Central memory CD4-positive, alpha-beta T cell (primary cell): ENCODE data around the gene PEAK1.

ENCODE experiments used
- DNase-seq: peaks from one replicate; pipeline ENCODE4 v3.0.0; 2022

PEAK1 gene

GRCh38 chr15:77354063-77354462, 65.8 kb downstream of the PEAK1 start:
- no peak for DNase-seq

- no peak for DNase-seq
Observed at GRCh38 chr15:77352887-77353286, 67.0 kb downstream of the PEAK1 start.

GRCh38 chr15:77350792-77351191, 69.1 kb downstream of the PEAK1 start:
- DNase-seq: no peak

GRCh38 chr15:77349666-77350065, 70.2 kb downstream of the PEAK1 start:
- DNase-seq: no peak

GRCh38 chr15:77348511-77348910, 71.4 kb downstream of the PEAK1 start:
- no peak for DNase-seq

GRCh38 chr15:77347197-77347596, 72.7 kb downstream of the PEAK1 start:
- no peak for DNase-seq

GRCh38 chr15:77346245-77347036, 73.5 kb downstream of the PEAK1 start:
- no peak for DNase-seq

- DNase-seq: no peak
Observed at GRCh38 chr15:77342807-77343206, 77.1 kb downstream of the PEAK1 start.

GRCh38 chr15:77340245-77340644, 79.7 kb downstream of the PEAK1 start:
- no peak for DNase-seq

- DNase-seq: no peak
Observed at GRCh38 chr15:77336006-77336405, 83.9 kb downstream of the PEAK1 start.

GRCh38 chr15:77335298-77335697, 84.6 kb downstream of the PEAK1 start:
- no peak for DNase-seq

- DNase-seq: no peak
Observed at GRCh38 chr15:77333166-77333565, 86.7 kb downstream of the PEAK1 start.

- no peak for DNase-seq
Observed at GRCh38 chr15:77329202-77329601, 90.7 kb downstream of the PEAK1 start.

GRCh38 chr15:77327844-77328529, 91.9 kb downstream of the PEAK1 start:
- no peak for DNase-seq

- no peak for DNase-seq
Observed at GRCh38 chr15:77327168-77327567, 92.7 kb downstream of the PEAK1 start.

GRCh38 chr15:77326366-77326765, 93.5 kb downstream of the PEAK1 start:
- no peak for DNase-seq

- no peak for DNase-seq
Observed at GRCh38 chr15:77312523-77312922, 107.4 kb downstream of the PEAK1 start.

GRCh38 chr15:77311618-77312398, 108.1 kb downstream of the PEAK1 start:
- no peak for DNase-seq

- DNase-seq: no peak
Observed at GRCh38 chr15:77311020-77311419, 108.9 kb downstream of the PEAK1 start.

- no peak for DNase-seq
Observed at GRCh38 chr15:77309392-77309791, 110.5 kb downstream of the PEAK1 start.

GRCh38 chr15:77305953-77306352, 114.0 kb downstream of the PEAK1 start:
- DNase-seq: no peak

GRCh38 chr15:77296773-77297337, 123.0 kb downstream of the PEAK1 start:
- no peak for DNase-seq

- no peak for DNase-seq
Observed at GRCh38 chr15:77295446-77295845, 124.5 kb downstream of the PEAK1 start.
